Right lobe of liver (tissue), 4 donors: ENCODE results near the gene TMED8.

Experiments used
- CTCF ChIP-seq, 4 donors: fragments of 200-600 bp in 3 of 4; fragments of 450-650 bp in 1 of 4; IDR thresholded peaks; one replicate each; pipeline versions ENCODE4 v1.5.1 to v1.8.0; 2016 to 2022; ENCODE audit warnings: antibody characterized with exemption in 4 of 4, mild to moderate bottlenecking in 2 of 4
- POLR2A ChIP-seq: fragments of 450-650 bp; IDR thresholded peaks from one replicate; pipeline ENCODE4 v1.6.1; 2017; ENCODE audit warnings: antibody characterized with exemption, mild to moderate bottlenecking
- donor health status: DM: no; HTN: no; CAD: no.
- donor health status: DM: no; HTN: no; CAD: no.
- donor health status: DM: no; HTN: yes; CAD: no.

- TF ChIP-seq CTCF (IDR thresholded peaks at IDR 0.05) (no peak), POLR2A (no peak)
Measured at GRCh38 chr14:77316872-77317301, 60.0 kb downstream of the TMED8 start.
